Astrocyte (in vitro differentiated cells and primary cell): ENCODE data around the gene BCAS1. TPM values are rescaled to one million over a fixed set of nuclear protein-coding genes. Genes with fewer than 3 reads are reported as not detected.

Experiments used
- DNase-seq: peaks from one replicate; pipeline ENCODE4 v3.0.0-alpha.2; 2010; ENCODE audit warnings: low read depth
- FAIRE-seq: peaks from 2 replicates; lab custom pipeline; 2011; peaks lifted over from hg19 to GRCh38; lab: Jason Lieb, UNC
- H2AFZ ChIP-seq: 2 replicates; pipeline ENCODE4 v1.6.0; 2012; ENCODE audit warnings: low read depth, low read length, inconsistent platforms
- H3K27ac ChIP-seq: 2 replicates; pipeline ENCODE4 v1.5.1; 2011; ENCODE audit warnings: low read depth, low read length, inconsistent platforms
- H3K27me3 ChIP-seq: 2 replicates; pipeline ENCODE4 v1.6.0; 2011; ENCODE audit warnings: low read length, inconsistent platforms; ENCODE audit not compliant: insufficient read depth
- H3K36me3 ChIP-seq: 2 replicates; pipeline ENCODE4 v1.5.1; 2011; ENCODE audit warnings: low read length, inconsistent platforms; ENCODE audit not compliant: insufficient read depth
- H3K4me1 ChIP-seq: 2 replicates; pipeline ENCODE4 v1.5.1; 2011; ENCODE audit warnings: low read length, inconsistent platforms; ENCODE audit not compliant: insufficient read depth
- H3K4me2 ChIP-seq: 2 replicates; pipeline ENCODE4 v1.6.0; 2012; ENCODE audit warnings: low read length, inconsistent platforms
- H3K4me3 ChIP-seq: 2 replicates; pipeline ENCODE4 v1.5.1; 2011; ENCODE audit warnings: low read depth, mild to moderate bottlenecking, low read length, inconsistent platforms; ENCODE audit not compliant: insufficient read depth
- H3K79me2 ChIP-seq: 2 replicates; pipeline ENCODE4 v1.6.0; 2012; ENCODE audit warnings: mild to moderate bottlenecking, low read length, inconsistent platforms; ENCODE audit not compliant: insufficient read depth
- H3K9ac ChIP-seq: 2 replicates; pipeline ENCODE4 v1.6.0; 2012; ENCODE audit warnings: mild to moderate bottlenecking, low read length, inconsistent platforms
- H3K9me3 ChIP-seq: 2 replicates; pipeline ENCODE4 v1.5.1; 2012; ENCODE audit warnings: low read depth, mild to moderate bottlenecking, low read length, inconsistent platforms; ENCODE audit not compliant: insufficient read depth
- H4K20me1 ChIP-seq: 2 replicates; pipeline ENCODE4 v1.6.0; 2012; ENCODE audit warnings: low read length, inconsistent platforms; ENCODE audit not compliant: insufficient read depth
- H3K27ac Mint-ChIP-seq: one replicate; pipeline ENCODE4 v1.8.0; 2021; ENCODE audit warnings: mild to moderate bottlenecking, mixed read lengths; ENCODE audit not compliant: unreplicated experiment
- H3K27me3 Mint-ChIP-seq: one replicate; pipeline ENCODE4 v1.8.0; 2021; ENCODE audit warnings: low read depth, mixed read lengths; ENCODE audit not compliant: unreplicated experiment
- H3K36me3 Mint-ChIP-seq: one replicate; pipeline ENCODE4 v1.8.0; 2021; ENCODE audit warnings: low read depth, mixed read lengths; ENCODE audit not compliant: unreplicated experiment
- H3K4me1 Mint-ChIP-seq: one replicate; pipeline ENCODE4 v1.8.0; 2021; ENCODE audit warnings: low read depth, mixed read lengths; ENCODE audit not compliant: unreplicated experiment
- H3K4me3 Mint-ChIP-seq: one replicate; pipeline ENCODE4 v1.8.0; 2021; ENCODE audit warnings: mild to moderate bottlenecking, moderate library complexity, mixed read lengths; ENCODE audit not compliant: unreplicated experiment
- H3K9me3 Mint-ChIP-seq: one replicate; pipeline ENCODE4 v1.8.0; 2021; ENCODE audit warnings: mild to moderate bottlenecking, mixed read lengths; ENCODE audit not compliant: unreplicated experiment
- EZH2 ChIP-seq: IDR thresholded peaks from 2 replicates; pipeline ENCODE4 v1.6.1; 2012; ENCODE audit warnings: mild to moderate bottlenecking, low read length, inconsistent platforms; ENCODE audit not compliant: insufficient read depth
- total RNA-seq: library from RNA; stranded (reverse); gene quantifications from 2 replicates; pipeline ENCODE4 v1.2.1, GENCODE V29; 2021
- TF ChIP-seq, protein P1 (sequence below): IDR thresholded peaks from 2 replicates; pipeline ENCODE4 v1.5.1; 2011; ENCODE audit warnings: low read depth, mild to moderate bottlenecking, inconsistent platforms, low read length, moderate library complexity; ENCODE audit not compliant: insufficient read depth

The BCAS1 gene
- total RNA-seq, 1 donor from 2014 or later: not detected

DNA sequence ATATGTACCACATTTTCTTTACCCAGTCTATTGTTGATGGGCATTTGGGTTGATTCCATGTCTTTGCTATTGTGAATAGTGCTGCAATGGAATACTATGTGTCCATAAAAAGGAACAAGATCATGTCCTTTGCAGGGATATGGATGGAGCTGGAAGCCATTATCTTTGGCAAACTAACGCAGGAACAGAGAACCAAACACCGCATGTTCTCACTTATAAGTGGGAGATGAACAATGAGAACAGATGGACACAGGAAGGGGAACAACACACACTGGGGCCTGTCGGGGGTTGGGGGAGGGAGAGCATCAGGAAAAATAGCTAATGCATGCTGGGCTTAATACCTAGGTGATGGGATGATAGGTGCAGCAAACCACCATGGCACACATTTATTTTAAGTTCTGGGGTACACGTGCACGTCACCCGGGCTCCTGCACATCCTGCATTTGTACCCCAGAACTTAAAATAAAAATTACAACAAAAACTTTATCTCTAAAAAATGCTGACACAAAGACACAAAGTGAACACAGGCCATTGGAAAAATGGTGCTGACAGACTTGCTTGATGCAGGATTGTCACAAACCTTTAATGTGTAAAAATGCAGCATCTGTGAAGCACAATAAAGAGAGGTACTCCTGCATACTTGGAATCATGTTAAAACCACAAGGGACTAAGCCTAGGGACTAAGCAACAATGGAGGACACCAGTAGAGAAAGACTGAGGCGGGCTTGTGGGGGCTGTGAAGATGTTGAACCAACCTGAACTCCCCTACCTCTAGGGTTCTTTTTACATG is 48.8 kb downstream of the BCAS1 start:
- no peak for TF ChIP-seq EZH2
- TF ChIP-seq, protein P1, sequence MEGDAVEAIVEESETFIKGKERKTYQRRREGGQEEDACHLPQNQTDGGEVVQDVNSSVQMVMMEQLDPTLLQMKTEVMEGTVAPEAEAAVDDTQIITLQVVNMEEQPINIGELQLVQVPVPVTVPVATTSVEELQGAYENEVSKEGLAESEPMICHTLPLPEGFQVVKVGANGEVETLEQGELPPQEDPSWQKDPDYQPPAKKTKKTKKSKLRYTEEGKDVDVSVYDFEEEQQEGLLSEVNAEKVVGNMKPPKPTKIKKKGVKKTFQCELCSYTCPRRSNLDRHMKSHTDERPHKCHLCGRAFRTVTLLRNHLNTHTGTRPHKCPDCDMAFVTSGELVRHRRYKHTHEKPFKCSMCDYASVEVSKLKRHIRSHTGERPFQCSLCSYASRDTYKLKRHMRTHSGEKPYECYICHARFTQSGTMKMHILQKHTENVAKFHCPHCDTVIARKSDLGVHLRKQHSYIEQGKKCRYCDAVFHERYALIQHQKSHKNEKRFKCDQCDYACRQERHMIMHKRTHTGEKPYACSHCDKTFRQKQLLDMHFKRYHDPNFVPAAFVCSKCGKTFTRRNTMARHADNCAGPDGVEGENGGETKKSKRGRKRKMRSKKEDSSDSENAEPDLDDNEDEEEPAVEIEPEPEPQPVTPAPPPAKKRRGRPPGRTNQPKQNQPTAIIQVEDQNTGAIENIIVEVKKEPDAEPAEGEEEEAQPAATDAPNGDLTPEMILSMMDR: no peak
- Histone ChIP-seq H3K79me2 (no peaks in the 10 kb centered on the region), H3K4me1 (peaks cover 6% of the 10 kb centered on the region), H2AFZ (no peak overlapping the region), H3K9ac (no peak overlapping the region), H3K27me3 (no peaks in the 10 kb centered on the region), H3K27ac (no peak overlapping the region), H3K9me3 (no peaks in the 10 kb centered on the region), H3K4me3 (no peak overlapping the region), H4K20me1 (no peaks in the 10 kb centered on the region), H3K4me2 (no peak overlapping the region), H3K36me3 (no peaks in the 10 kb centered on the region)
- H3K36me3 Mint-ChIP-seq: no peaks in the 10 kb centered on the region
- H3K27ac Mint-ChIP-seq: no peak overlapping the region
- DNase-seq: no peak
- no peak overlapping the region for H3K4me3 Mint-ChIP-seq
- H3K27me3 Mint-ChIP-seq: no peaks in the 10 kb centered on the region
- no peaks in the 10 kb centered on the region for H3K9me3 Mint-ChIP-seq
- H3K4me1 Mint-ChIP-seq: peaks cover 23% of the 10 kb centered on the region
- no peak for FAIRE-seq

GRCh38 chr20:54020868-54021267 is 49.5 kb downstream of the BCAS1 start:
- no peak overlapping the region for H3K4me2 ChIP-seq
- Mint-ChIP-seq H3K27me3 (no peaks in the 10 kb centered on the region), H3K27ac (no peak overlapping the region), H3K9me3 (no peaks in the 10 kb centered on the region), H3K36me3 (no peaks in the 10 kb centered on the region), H3K4me3 (no peak overlapping the region), H3K4me1 (peaks cover 16% of the 10 kb centered on the region)
- no peaks in the 10 kb centered on the region for H3K27me3 ChIP-seq
- no peak for TF ChIP-seq EZH2
- TF ChIP-seq, protein P1: no peak
- no peaks in the 10 kb centered on the region for H4K20me1 ChIP-seq
- no peak overlapping the region for H3K27ac ChIP-seq
- no peaks in the 10 kb centered on the region for H3K36me3 ChIP-seq
- H3K9ac ChIP-seq: no peak overlapping the region
- no peak overlapping the region for H3K4me3 ChIP-seq
- H3K9me3 ChIP-seq: no peaks in the 10 kb centered on the region
- H3K79me2 ChIP-seq: no peaks in the 10 kb centered on the region
- DNase-seq: no peak
- FAIRE-seq: no peak
- no peak overlapping the region for H2AFZ ChIP-seq
- H3K4me1 ChIP-seq: peaks cover 6% of the 10 kb centered on the region

DNA sequence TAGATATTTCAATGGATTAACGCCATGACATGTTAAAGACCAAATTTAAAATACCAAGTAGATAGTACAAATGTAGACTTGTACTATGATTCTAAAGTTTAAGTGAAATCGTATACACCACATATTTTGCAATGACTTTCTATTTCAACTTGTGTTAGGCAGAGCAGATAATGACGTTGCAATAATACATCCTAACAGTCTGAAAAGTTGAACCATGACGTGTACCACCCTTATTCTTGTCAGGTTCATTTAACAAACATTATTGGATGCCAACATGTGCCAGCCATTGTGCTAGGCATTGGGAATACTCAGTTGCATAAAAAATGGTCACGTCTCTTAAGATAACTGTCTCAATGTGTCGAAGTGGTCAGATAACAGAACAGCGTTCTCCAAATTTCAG is 50.0 kb downstream of the BCAS1 start:
- Mint-ChIP-seq H3K9me3 (no peaks in the 10 kb centered on the region), H3K4me3 (no peak overlapping the region), H3K27me3 (no peaks in the 10 kb centered on the region), H3K36me3 (no peaks in the 10 kb centered on the region), H3K4me1 (peaks cover 11% of the 10 kb centered on the region), H3K27ac (no peak overlapping the region)
- Histone ChIP-seq H3K9ac (no peak overlapping the region), H3K27me3 (no peaks in the 10 kb centered on the region), H3K4me3 (no peak overlapping the region), H4K20me1 (no peaks in the 10 kb centered on the region), H3K36me3 (no peaks in the 10 kb centered on the region), H3K9me3 (no peaks in the 10 kb centered on the region), H3K4me2 (no peak overlapping the region), H3K27ac (no peak overlapping the region), H3K4me1 (peaks cover under 1% of the 10 kb centered on the region), H2AFZ (no peak overlapping the region), H3K79me2 (no peaks in the 10 kb centered on the region)
- FAIRE-seq: no peak
- TF ChIP-seq, protein P1: no peak
- no peak for TF ChIP-seq EZH2
- DNase-seq: no peak
